ENCODE data around the gene GPR132. TPM values are rescaled to one million over a fixed set of nuclear protein-coding genes. Genes with fewer than 3 reads are reported as not detected.

Gene GPR132
- total and polyA plus RNA-seq, 2 experiments from 2014 or later = 0.14 TPM; not detected in 1

GRCh38 chr14:105066240-105067071, 1.2 kb upstream of the GPR132 start:
- H3K27ac ChIP-seq (ENCODE audit: low read depth) = no peak overlapping the region
- no peak; the same call in 2 of the 3 replicates for ATAC-seq
- no peak overlapping the region for H3K4me3 ChIP-seq
- H3K4me1 Mint-ChIP-seq = peaks cover 6% of the 10 kb centered on the region; the same call in 1 of the 3 replicates
- H3K4me2 ChIP-seq = no peak overlapping the region
- DNase-seq (ENCODE audit: low spot score) = no peak
- no peaks in the 10 kb centered on the region for H3K27me3 ChIP-seq (ENCODE audit: insufficient read depth)
- H4K20me1 ChIP-seq (replicated peaks; ENCODE audit: insufficient read depth) = no peaks in the 10 kb centered on the region
- no peaks in the 10 kb centered on the region for H3K36me3 ChIP-seq (ENCODE audit: insufficient read depth)
- H3K4me1 ChIP-seq (ENCODE audit: insufficient read depth) = no peaks in the 10 kb centered on the region
- no peak overlapping the region for H3K27ac Mint-ChIP-seq
- H3K9me2 ChIP-seq (ENCODE audit: insufficient read depth) = no peaks in the 10 kb centered on the region
- TF ChIP-seq CTCF (conservative IDR thresholded peaks at IDR 0.05; ENCODE audit: low read depth in 2 of 2) (peak in 1 of 2 experiments; percentile 15; a peak in 1 of 4 replicates), ZNF114 (CRISPR knock-in tag; IDR thresholded peaks at IDR 0.05) (no peak)
- no peaks in the 10 kb centered on the region for H3F3A ChIP-seq (replicated peaks; ENCODE audit: low read depth)
- peaks cover 20% of the 10 kb centered on the region for H3K27me3 Mint-ChIP-seq (ENCODE audit: insufficient read depth, low read depth, poor library complexity)
- no peak overlapping the region for H2AFZ ChIP-seq
- H3K36me3 Mint-ChIP-seq (ENCODE audit: low read depth) = no peaks in the 10 kb centered on the region; the same call in 2 of the 3 replicates
- H3K9me3 Mint-ChIP-seq = no peaks in the 10 kb centered on the region
- no peaks in the 10 kb centered on the region for H3K79me2 ChIP-seq (replicated peaks; ENCODE audit: insufficient read depth)
- no peak overlapping the region for H3K4me3 Mint-ChIP-seq

- H3K9me2 ChIP-seq (ENCODE audit: insufficient read depth) = no peaks in the 10 kb centered on the region
- H3K36me3 ChIP-seq (ENCODE audit: insufficient read depth) = no peaks in the 10 kb centered on the region
- H3K79me2 ChIP-seq (replicated peaks; ENCODE audit: insufficient read depth) = no peaks in the 10 kb centered on the region
- no peaks in the 10 kb centered on the region for H3K27me3 ChIP-seq (ENCODE audit: insufficient read depth)
- no peaks in the 10 kb centered on the region for H3F3A ChIP-seq (replicated peaks; ENCODE audit: low read depth)
- Mint-ChIP-seq H3K36me3 (ENCODE audit: low read depth) (no peaks in the 10 kb centered on the region; the same call in 2 of the 3 replicates), H3K4me3 (no peak overlapping the region), H3K27ac (no peak overlapping the region), H3K9me3 (no peaks in the 10 kb centered on the region), H3K27me3 (ENCODE audit: insufficient read depth, low read depth, poor library complexity) (peaks cover 16% of the 10 kb centered on the region), H3K4me1 (peaks cover 6% of the 10 kb centered on the region; the same call in 2 of the 3 replicates)
- H3K4me1 ChIP-seq (ENCODE audit: insufficient read depth) = no peaks in the 10 kb centered on the region
- no peak overlapping the region for H3K27ac ChIP-seq (ENCODE audit: low read depth)
- H2AFZ ChIP-seq = no peak overlapping the region; the same call in 1 of the 2 replicates
- H4K20me1 ChIP-seq (replicated peaks; ENCODE audit: insufficient read depth) = no peaks in the 10 kb centered on the region
- no peak overlapping the region for H3K4me3 ChIP-seq
- DNase-seq (ENCODE audit: low spot score) = no peak
- peak; percentile 19; the same call in 2 of the 3 replicates for ATAC-seq
- no peak overlapping the region for H3K4me2 ChIP-seq
- no peak for TF ChIP-seq ZNF114 (CRISPR knock-in tag; IDR thresholded peaks at IDR 0.05)
- no peak for TF ChIP-seq ETS1 (IDR thresholded peaks at IDR 0.05)
- TF ChIP-seq CREB1 (CRISPR knock-in tag; IDR thresholded peaks at IDR 0.05; ENCODE audit: low read depth) = no peak
- TF ChIP-seq POLR2AphosphoS5 (IDR thresholded peaks at IDR 0.05; ENCODE audit: low read depth) = no peak
- TF ChIP-seq NANOG (IDR thresholded peaks at IDR 0.05; ENCODE audit: borderline replicate concordance) = no peak
- TF ChIP-seq REST (IDR thresholded peaks at IDR 0.05; ENCODE audit: unreplicated experiment) = no peak
- no peak for TF ChIP-seq JUNB (IDR thresholded peaks at IDR 0.05; ENCODE audit: unreplicated experiment)
These were observed 498 bp downstream of the GPR132 start for GRCh38 chr14:105064721-105065143.
